Activated naive CD4-positive, alpha-beta T cell treated with anti-CD3 and anti-CD28 coated beads, Interleukin-2, amount 50 U/mL, for 72 hours (primary cell): ENCODE data around the gene LPCAT1. TPM values are rescaled to one million over a fixed set of nuclear protein-coding genes. Genes with fewer than 3 reads are reported as not detected.
A peak's percentile ranks its signal among the peaks of the same experiment; 100 is the strongest.
"Not testable (repeated sequence)": the region's sequence is repeated elsewhere in the genome, so short reads cannot be mapped to it uniquely, and the experiment has no call there.

Experiments
- ATAC-seq, 2 donors: fragments of 150-1000 bp; cut with Tn5 transposase; 2 replicates each; pipeline ENCODE4 v1.10.0; 2021; ENCODE audit warnings: mild to moderate bottlenecking in 2 of 2, moderate library complexity in 2 of 2
- DNase-seq, 2 donors: peaks; one replicate each; pipeline ENCODE4 v3.0.0; 2021 to 2022; ENCODE audit warnings: low spot score in 2 of 2
- H3K27ac Mint-ChIP-seq, 2 donors: one replicate each; pipeline ENCODE4 v1.8.0; 2022; ENCODE audit warnings: mild to moderate bottlenecking in 2 of 2, mixed read lengths in 2 of 2
- H3K36me3 Mint-ChIP-seq, 2 donors: one replicate each; pipeline ENCODE4 v1.8.0; 2022; ENCODE audit warnings: mixed read lengths in 2 of 2
- H3K9me3 Mint-ChIP-seq, 2 donors: one replicate each; pipeline ENCODE4 v1.8.0; 2022; ENCODE audit warnings: mixed read lengths in 2 of 2
- total RNA-seq, 2 donors: library from RNA; stranded (reverse); gene quantifications; one replicate each; pipeline ENCODE4 v1.2.3, GENCODE V29; 2022

The LPCAT1 gene, protein sequence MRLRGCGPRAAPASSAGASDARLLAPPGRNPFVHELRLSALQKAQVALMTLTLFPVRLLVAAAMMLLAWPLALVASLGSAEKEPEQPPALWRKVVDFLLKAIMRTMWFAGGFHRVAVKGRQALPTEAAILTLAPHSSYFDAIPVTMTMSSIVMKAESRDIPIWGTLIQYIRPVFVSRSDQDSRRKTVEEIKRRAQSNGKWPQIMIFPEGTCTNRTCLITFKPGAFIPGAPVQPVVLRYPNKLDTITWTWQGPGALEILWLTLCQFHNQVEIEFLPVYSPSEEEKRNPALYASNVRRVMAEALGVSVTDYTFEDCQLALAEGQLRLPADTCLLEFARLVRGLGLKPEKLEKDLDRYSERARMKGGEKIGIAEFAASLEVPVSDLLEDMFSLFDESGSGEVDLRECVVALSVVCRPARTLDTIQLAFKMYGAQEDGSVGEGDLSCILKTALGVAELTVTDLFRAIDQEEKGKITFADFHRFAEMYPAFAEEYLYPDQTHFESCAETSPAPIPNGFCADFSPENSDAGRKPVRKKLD
- total RNA-seq: 10 to 100 TPM; 29.2 to 37.6 TPM

DNA sequence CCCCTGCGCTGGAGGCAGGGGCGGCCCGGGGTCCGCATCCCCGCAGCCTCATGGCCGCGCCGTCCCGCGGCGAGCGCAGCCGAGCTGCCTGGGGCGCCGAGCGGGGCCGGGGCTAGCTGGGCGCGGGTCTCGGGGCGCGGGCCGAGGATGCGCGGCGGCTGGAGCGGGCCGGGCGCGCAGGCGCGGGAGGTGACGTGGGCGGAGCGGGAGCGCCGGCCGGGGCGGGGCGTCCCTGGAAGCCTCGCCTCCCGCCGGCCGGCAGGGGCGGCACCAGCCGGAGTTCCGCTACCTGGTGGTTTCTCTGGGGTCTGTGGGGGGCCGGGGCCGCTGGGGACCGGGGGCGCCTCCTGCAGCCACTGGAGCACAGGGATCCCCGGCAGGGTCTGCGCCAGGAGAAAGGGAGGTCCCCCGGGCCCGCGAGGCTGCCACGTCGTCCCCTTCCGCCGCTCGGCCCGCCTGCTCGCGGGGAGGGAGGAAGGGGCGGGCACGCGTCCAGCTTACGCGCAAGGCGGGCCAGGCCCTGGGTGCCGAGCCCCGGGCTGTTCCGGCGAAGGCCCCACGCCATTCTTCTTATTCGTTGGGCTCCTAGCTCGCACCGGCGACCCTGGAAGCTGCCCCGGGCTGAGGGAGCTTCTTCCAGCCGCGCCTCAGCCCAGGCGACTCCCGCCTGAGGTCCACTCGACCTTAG is at the start of gene LPCAT1:
Gene LPCAT1, minus strand, starts transcription at position 168 of the 688 bp plus-strand sequence. Its CDS starts 116 bp downstream, at position 52.
- DNase-seq (peak; percentile 82 to 88), ATAC-seq (peak; percentile 89)
- Mint-ChIP-seq H3K9me3 (no peaks in the 10 kb centered on the region), H3K27ac (peak within 1 kb of the TSS in 1 of 2 donors; percentile 81), H3K36me3 (peaks cover 6 to 7% of the 10 kb centered on the region in 2 donors)

DNA sequence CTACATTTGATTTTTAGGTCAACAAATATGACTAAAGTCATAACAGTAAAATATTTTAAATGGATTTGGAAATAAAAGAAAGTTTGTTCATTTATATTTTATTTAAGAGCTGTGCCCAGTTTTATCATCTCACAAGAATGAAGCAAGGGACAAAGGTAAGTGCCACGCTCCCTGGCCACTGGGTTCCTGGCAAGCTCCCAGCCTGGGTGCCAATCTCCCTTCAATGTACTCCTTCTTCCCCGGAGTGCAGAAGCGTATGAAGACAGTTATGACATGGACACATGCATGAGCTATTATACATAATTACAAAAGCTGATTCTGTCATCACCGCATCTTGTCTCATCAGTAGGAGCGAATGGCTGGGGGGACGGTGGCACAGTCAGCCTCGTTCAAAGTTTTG is 48.1 kb upstream of the LPCAT1 start:
- not testable (repeated sequence) for ATAC-seq, DNase-seq, H3K9me3 Mint-ChIP-seq, H3K27ac Mint-ChIP-seq
- peaks cover 12 to 13% of the 10 kb centered on the region in 2 donors for H3K36me3 Mint-ChIP-seq

DNA sequence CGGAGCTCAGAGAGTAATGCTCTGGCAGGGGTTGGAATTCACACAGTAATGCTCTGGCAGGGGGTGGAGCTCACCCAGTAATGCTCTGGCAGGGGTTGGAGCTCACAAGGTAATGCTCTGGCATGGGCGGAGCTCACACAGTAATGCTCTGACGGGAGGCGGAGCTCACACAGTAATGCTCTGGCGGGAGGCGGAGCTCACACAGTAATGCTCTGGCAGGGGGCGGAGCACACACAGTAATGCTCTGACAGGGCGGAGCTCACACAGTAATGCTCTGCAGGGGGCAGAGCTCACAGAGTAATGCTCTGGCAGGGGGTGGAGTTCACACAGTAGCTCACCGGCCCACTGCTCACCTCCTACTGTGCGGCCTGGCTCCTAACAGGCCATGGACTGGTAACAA is 47.2 kb upstream of the LPCAT1 start:
- ATAC-seq (no peak), DNase-seq (no peak)
- peaks cover 12 to 13% of the 10 kb centered on the region in 2 donors for H3K36me3 Mint-ChIP-seq
- H3K9me3 Mint-ChIP-seq: peaks cover 4% of the 10 kb centered on the region in 2 donors
- H3K27ac Mint-ChIP-seq: no peak overlapping the region

DNA sequence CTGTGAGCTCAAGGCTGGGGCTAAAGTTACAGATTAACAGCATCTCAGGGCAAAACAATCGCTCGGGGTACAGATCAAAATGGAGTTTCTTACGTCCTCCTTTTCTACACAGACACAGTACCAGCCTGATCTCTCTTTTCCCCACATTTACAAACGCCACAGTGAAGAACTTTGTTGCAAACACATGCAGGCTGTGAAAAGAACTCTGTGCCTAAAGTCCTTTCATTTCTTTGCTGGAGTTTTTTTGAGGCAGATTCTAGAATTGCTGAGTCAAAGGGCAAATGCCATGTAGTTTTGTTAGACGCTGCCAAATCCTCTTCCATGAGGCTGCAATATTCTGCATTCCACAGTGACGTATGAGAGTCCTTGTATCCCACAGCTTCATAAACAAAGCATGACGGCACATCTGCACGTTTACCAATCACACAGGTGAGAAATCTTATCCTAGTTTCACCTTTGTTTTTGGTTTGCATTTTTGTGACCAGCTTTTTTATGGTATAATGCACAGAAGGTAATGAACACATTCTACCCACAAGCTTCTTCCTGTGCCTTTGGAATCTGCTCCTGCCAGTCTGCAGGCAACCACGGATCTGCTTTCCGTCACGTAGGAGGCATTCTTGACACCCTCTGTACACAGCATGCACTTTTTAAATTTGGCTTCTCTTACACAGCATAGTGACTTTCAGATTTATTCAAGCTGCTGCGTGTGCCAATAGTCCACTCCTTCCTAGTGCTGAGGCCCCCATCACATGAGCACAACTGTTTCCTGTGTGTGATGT is 44.6 kb upstream of the LPCAT1 start:
- DNase-seq (no peak), ATAC-seq (peak in 1 of 2 donors; percentile 50)
- peaks cover 12 to 13% of the 10 kb centered on the region in 2 donors for H3K36me3 Mint-ChIP-seq
- H3K27ac Mint-ChIP-seq: no peak overlapping the region
- H3K9me3 Mint-ChIP-seq: peaks cover 4% of the 10 kb centered on the region in 2 donors

DNA sequence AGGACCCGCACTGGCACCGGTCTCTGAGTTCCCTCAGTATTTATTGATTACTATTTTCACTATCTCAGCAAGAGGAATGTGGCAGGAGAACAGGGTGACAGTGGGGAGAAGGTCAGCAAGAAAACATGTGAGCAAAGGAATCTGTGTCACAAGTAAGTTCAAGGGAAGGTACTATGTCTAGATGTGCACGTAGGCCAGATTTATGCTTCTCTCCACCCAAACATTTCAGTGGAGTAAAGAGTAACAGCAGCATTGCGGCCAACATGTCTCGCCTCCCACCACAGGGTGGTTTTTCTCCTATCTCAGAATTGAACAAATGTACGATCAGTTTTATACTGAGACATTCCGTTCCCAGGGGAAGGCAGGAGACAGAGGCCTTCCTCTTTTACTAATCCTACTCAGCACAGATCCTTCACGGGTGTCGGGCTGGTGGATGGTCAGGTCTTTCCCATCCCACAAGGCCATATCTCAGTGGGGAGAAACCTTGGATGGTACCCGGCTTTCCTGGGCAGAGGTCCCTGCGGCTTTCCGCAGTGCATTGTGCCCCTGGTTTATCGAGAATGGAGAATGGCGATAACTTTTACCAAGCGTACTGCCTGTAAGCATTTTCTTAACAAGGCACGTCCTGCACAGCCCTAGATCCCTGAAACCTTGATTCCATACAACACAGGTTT is 43.9 kb upstream of the LPCAT1 start:
- not testable (repeated sequence) for H3K27ac Mint-ChIP-seq, H3K9me3 Mint-ChIP-seq, DNase-seq, ATAC-seq
- peaks cover 12 to 13% of the 10 kb centered on the region in 2 donors for H3K36me3 Mint-ChIP-seq

GRCh38 chr5:1565737-1566734 is 42.3 kb upstream of the LPCAT1 start:
- no peak for ATAC-seq

GRCh38 chr5:1564824-1565736 is 41.3 kb upstream of the LPCAT1 start:
- no peak for DNase-seq
- no peak for ATAC-seq
- Mint-ChIP-seq H3K9me3 (peaks cover under 1% of the 10 kb centered on the region in 2 donors), H3K36me3 (peaks cover 1 to 2% of the 10 kb centered on the region in 2 donors), H3K27ac (no peak overlapping the region)

More at GRCh38 chr5:1565737-1566734, 42.3 kb upstream of the LPCAT1 start:
- peaks cover 11 to 12% of the 10 kb centered on the region in 2 donors for H3K36me3 Mint-ChIP-seq
- peaks cover 4% of the 10 kb centered on the region in 2 donors for H3K9me3 Mint-ChIP-seq
- no peak for DNase-seq
- H3K27ac Mint-ChIP-seq: no peak overlapping the region

GRCh38 chr5:1564182-1564748 is 40.5 kb upstream of the LPCAT1 start:
- H3K27ac Mint-ChIP-seq: peak overlapping the region in 1 of 2 donors; percentile 67
- ATAC-seq (peak; percentile 7 to 16), DNase-seq (no peak)
- no peaks in the 10 kb centered on the region for H3K9me3 Mint-ChIP-seq
- no peaks in the 10 kb centered on the region for H3K36me3 Mint-ChIP-seq

- H3K27ac Mint-ChIP-seq: peak overlapping the region in 1 of 2 donors; percentile 67
- DNase-seq (no peak), ATAC-seq (peak in 1 of 2 donors; percentile 13)
- H3K9me3 Mint-ChIP-seq: no peaks in the 10 kb centered on the region
- no peaks in the 10 kb centered on the region for H3K36me3 Mint-ChIP-seq
Measured at GRCh38 chr5:1563617-1564181, 39.9 kb upstream of the LPCAT1 start.

DNA sequence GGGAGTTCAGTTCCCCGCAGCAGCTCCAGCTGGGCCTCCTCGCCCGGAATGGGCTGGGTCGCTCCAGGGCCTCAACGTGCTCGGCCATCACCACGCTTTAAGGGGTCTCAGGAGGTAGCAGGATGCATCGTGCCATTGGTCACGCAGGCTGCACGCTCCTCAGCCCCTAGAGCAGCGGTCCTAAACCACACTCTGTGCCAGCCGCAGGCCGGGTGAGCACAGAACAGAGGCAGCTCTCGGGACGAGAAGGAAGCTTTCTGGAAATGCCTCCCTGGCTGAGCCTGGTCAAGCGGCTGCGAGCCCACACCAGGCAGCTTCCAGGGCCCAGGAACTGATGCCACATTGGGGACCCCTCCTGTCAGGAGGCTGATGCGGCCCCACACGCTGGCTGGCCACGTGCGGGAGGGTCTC is 39.3 kb upstream of the LPCAT1 start:
- no peaks in the 10 kb centered on the region for H3K36me3 Mint-ChIP-seq
- DNase-seq (no peak), ATAC-seq (no peak)
- H3K27ac Mint-ChIP-seq: no peak overlapping the region
- H3K9me3 Mint-ChIP-seq: no peaks in the 10 kb centered on the region

DNA sequence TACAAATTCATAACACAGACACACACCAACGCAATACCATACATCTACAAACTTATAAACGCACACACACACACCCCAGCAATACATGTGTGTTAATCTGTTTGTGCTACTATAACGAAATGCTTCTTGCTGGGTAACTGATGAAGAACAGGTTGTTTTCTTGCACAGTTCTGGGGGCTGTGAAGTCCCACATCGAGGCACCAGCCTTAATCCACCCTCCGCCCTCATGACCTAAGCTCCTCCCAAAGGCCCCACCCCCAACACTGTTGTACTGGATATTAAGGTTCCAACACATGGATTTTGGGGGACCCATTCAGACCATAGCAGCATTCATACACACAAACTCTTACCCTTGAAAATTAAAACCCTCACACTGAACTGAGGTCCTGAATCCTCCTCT is 38.8 kb upstream of the LPCAT1 start:
- H3K36me3 Mint-ChIP-seq: no peaks in the 10 kb centered on the region
- H3K27ac Mint-ChIP-seq: no peak overlapping the region
- no peak for ATAC-seq
- no peaks in the 10 kb centered on the region for H3K9me3 Mint-ChIP-seq
- DNase-seq: no peak

GRCh38 chr5:1561402-1561929 is 37.7 kb upstream of the LPCAT1 start:
- no peak for DNase-seq

GRCh38 chr5:1560499-1560898 is 36.7 kb upstream of the LPCAT1 start:
- H3K9me3 Mint-ChIP-seq, DNase-seq, H3K36me3 Mint-ChIP-seq, ATAC-seq, H3K27ac Mint-ChIP-seq: not testable (repeated sequence)

More at GRCh38 chr5:1561402-1561929, 37.7 kb upstream of the LPCAT1 start:
- Mint-ChIP-seq H3K27ac (peak overlapping the region in 1 of 2 donors; percentile 26), H3K36me3 (no peaks in the 10 kb centered on the region), H3K9me3 (no peaks in the 10 kb centered on the region)
- no peak for ATAC-seq
